B cell (primary cell): ENCODE measurements around the gene S100A4. TPM values are rescaled to one million over a fixed set of nuclear protein-coding genes. Genes with fewer than 3 reads are reported as not detected.

Experiments
- ATAC-seq: fragments of 200-7000 bp; cut with Tn5 transposase; one replicate; pipeline ENCODE4 v1.10.0; 2021; ENCODE audit warnings: low read depth, mild to moderate bottlenecking, moderate number of reproducible peaks, moderate library complexity
- CTCF ChIA-PET: fragments of 350-600 bp; sonication (Branson Sonifier 250); formaldehyde crosslinking; loops from one replicate; lab custom pipeline; 2021; ENCODE audit warnings: antibody characterized with exemption, inconsistent platforms; lab: Charles Lee
- POLR2A ChIA-PET: fragments of 350-600 bp; sonication (Branson Sonifier 250); formaldehyde crosslinking; loops from one replicate; lab custom pipeline; 2021; ENCODE audit warnings: antibody characterized with exemption; lab: Charles Lee
- DNase-seq: peaks from one replicate; pipeline ENCODE4 v3.0.0; 2013
- H2AFZ ChIP-seq: 2 replicates; pipeline ENCODE4 v1.6.1; 2012; ENCODE audit warnings: mild to moderate bottlenecking, low read depth, low read length; ENCODE audit not compliant: insufficient read depth, poor library complexity, severe bottlenecking
- H3K27ac ChIP-seq, 2 donors: 1 replicate in 1 of 2; 2 replicates in 1 of 2; pipeline ENCODE4 v1.5.1; 2012 to 2013; ENCODE audit warnings: low read length in 2 of 2, mild to moderate bottlenecking in 2 of 2, moderate library complexity in 1 of 2
- H3K27me3 ChIP-seq, 4 experiments: fragments of 200-600 bp in 1 of 4; sonication (generic) in 1 of 4; replicated peaks in 1 of 4; 1 replicate in 2 of 4; 2 replicates in 2 of 4; pipeline versions ENCODE4 v1.6.1 to v1.7.0; 2013 to 2016; ENCODE audit warnings: low read length in 3 of 4, mild to moderate bottlenecking in 2 of 4, mixed read lengths in 1 of 4, moderate library complexity in 1 of 4; ENCODE audit not compliant: insufficient read depth in 4 of 4, control insufficient read depth in 3 of 4; ENCODE audit errors: control extremely low read depth in 1 of 4
- H3K36me3 ChIP-seq, 2 experiments: replicated peaks in 1 of 2; 1 replicate in 1 of 2; 2 replicates in 1 of 2; pipeline versions ENCODE4 v1.6.1 to v1.7.1; 2013; ENCODE audit warnings: low read length in 1 of 2; ENCODE audit not compliant: insufficient read depth in 2 of 2, control insufficient read depth in 1 of 2; ENCODE audit errors: control extremely low read depth in 1 of 2, extremely low read depth in 1 of 2
- H3K4me1 ChIP-seq, 2 donors: fragments of 200-600 bp in 1 of 2; sonication (generic) in 1 of 2; 1 replicate in 1 of 2; 2 replicates in 1 of 2; pipeline versions ENCODE4 v1.5.1 to v1.6.1; 2013 to 2017; ENCODE audit warnings: low read length in 2 of 2; ENCODE audit not compliant: control insufficient read depth in 2 of 2, insufficient read depth in 2 of 2
- H3K4me2 ChIP-seq: replicated peaks from 2 replicates; pipeline ENCODE3; 2012; ENCODE audit warnings: mild to moderate bottlenecking, low read depth, low read length; ENCODE audit not compliant: poor library complexity, severe bottlenecking
- H3K4me3 ChIP-seq, 5 experiments: fragments of 200-600 bp in 1 of 5; sonication (generic) in 1 of 5; 1 replicate in 3 of 5; 2 replicates in 2 of 5; pipeline versions ENCODE4 v1.5.1 to v1.7.0; 2011 to 2016; ENCODE audit warnings: low read length in 4 of 5, mild to moderate bottlenecking in 4 of 5, low read depth in 2 of 5, control low read depth in 1 of 5, moderate library complexity in 1 of 5; ENCODE audit not compliant: insufficient read depth in 1 of 5; ENCODE audit errors: control extremely low read depth in 1 of 5, extremely low read depth in 1 of 5
- H3K79me2 ChIP-seq: fragments of 200-600 bp; sonication (generic); one replicate; pipeline ENCODE4 v1.6.0; 2016; ENCODE audit warnings: low read length; ENCODE audit not compliant: control insufficient read depth, insufficient read depth
- H3K9ac ChIP-seq: fragments of 200-600 bp; sonication (generic); 2 replicates; pipeline ENCODE4 v1.6.1; 2017; ENCODE audit warnings: mild to moderate bottlenecking, low read length, moderate library complexity
- H3K9me3 ChIP-seq, 3 donors: one replicate each; pipeline versions ENCODE4 v1.6.1 to v1.7.1; 2013; ENCODE audit warnings: low read length in 2 of 3; ENCODE audit not compliant: control insufficient read depth in 2 of 3, insufficient read depth in 1 of 3; ENCODE audit errors: control extremely low read depth in 1 of 3
- H4K20me1 ChIP-seq: 2 replicates; pipeline ENCODE4 v1.6.0; 2012; ENCODE audit warnings: mild to moderate bottlenecking, low read length; ENCODE audit not compliant: insufficient read depth, control insufficient read depth, poor library complexity, severe bottlenecking
- H3K27ac Mint-ChIP-seq: one replicate; pipeline ENCODE4 v1.8.0; 2021; ENCODE audit warnings: mixed read lengths
- H3K27me3 Mint-ChIP-seq: one replicate; pipeline ENCODE4 v1.8.0; 2021; ENCODE audit warnings: mixed read lengths
- H3K4me1 Mint-ChIP-seq: one replicate; pipeline ENCODE4 v1.8.0; 2021; ENCODE audit warnings: mixed read lengths
- H3K4me3 Mint-ChIP-seq: one replicate; pipeline ENCODE4 v1.8.0; 2021; ENCODE audit warnings: mixed read lengths
- H3K9me3 Mint-ChIP-seq: one replicate; pipeline ENCODE4 v1.8.0; 2022; ENCODE audit warnings: mixed read lengths; ENCODE audit not compliant: insufficient read depth
- CTCF ChIP-seq: fragments of 200-600 bp; IDR thresholded peaks from one replicate; pipeline ENCODE4 v1.8.0; 2022; ENCODE audit warnings: antibody characterized with exemption, mild to moderate bottlenecking
- EZH2 ChIP-seq: IDR thresholded peaks from 2 replicates; pipeline ENCODE4 v1.6.1; 2012; ENCODE audit warnings: borderline replicate concordance, low read depth, mild to moderate bottlenecking, moderate library complexity, low read length; ENCODE audit not compliant: insufficient read depth, poor library complexity, severe bottlenecking
- WGBS: methylation state at CpG from one replicate; pipeline ENCODE4 v1.1.5; 2013; ENCODE audit warnings: missing lambda C conversion rate; ENCODE audit not compliant: insufficient coverage; 5-methylcytosine and 5-hydroxymethylcytosine counted together
- intact Hi-C: fragments of 100-400 bp; cut with micrococcal nuclease; formaldehyde crosslinking; loops from one replicate; pipeline ENCODE4 v1.10.0; 2022
- polyA plus RNA-seq: library from polyadenylated mRNA; depleted of rRNA; stranded (reverse); fragments of >200 nt; gene quantifications from 2 replicates; pipeline ENCODE4 v1.2.3, GENCODE V29; 2012
- total RNA-seq, 2 donors: library from RNA; stranded (reverse); fragments of 120-200 nt in 1 of 2; gene quantifications; 1 replicate in 1 of 2; 2 replicates in 1 of 2; pipeline versions ENCODE4 v1.2.3 to v1.2.4, GENCODE V29; 2013 to 2022

Gene S100A4
- total and polyA plus RNA-seq, 2 donors (not counting 1 experiment from before 2014, with no cell fraction given), result 62.7 to 150 TPM

DNA sequence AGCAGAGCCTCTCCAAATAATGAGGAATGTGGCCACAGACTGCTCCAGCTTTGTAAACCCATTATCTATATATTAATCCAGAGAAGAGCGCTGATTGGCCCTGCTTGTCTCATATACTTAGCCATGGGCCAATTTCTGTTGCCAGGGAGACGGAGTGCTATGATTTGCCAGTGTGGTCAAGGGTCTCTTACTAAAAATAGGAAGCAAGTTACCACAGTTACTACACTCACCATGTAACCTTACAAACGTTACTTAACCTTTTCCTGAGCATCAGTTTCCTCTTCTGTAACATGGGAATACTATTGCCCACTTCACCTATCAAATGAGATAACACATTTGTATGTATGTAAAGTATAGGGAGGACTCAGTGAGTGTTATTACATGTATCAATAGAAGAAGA, 27.7 kb upstream of the S100A4 start:
- ATAC-seq, result no peak

More for the DNA sequence above, 27.7 kb upstream of the S100A4 start:
- Mint-ChIP-seq H3K27me3 (peaks cover 16% of the 10 kb centered on the region), H3K4me1 (peaks cover 20% of the 10 kb centered on the region), H3K4me3 (no peak overlapping the region), H3K27ac (peak overlapping the region; percentile 32), H3K9me3 (no peaks in the 10 kb centered on the region)
- intact Hi-C loops, result loop anchor here (2.0 kb wide), 1 partner anchor 413 kb away; the partner anchor contains the start of gene RAB13
- H3K36me3 ChIP-seq, result no peaks in the 10 kb centered on the region
- H3K27me3 ChIP-seq, result peaks cover 0 to 5% (median 2%) of the 10 kb centered on the region in 4 experiments
- no peak overlapping the region for H3K4me2 ChIP-seq
- no peak overlapping the region for H3K9ac ChIP-seq
- no peaks in the 10 kb centered on the region for H3K79me2 ChIP-seq
- H3K27ac ChIP-seq, result no peak overlapping the region
- H3K4me3 ChIP-seq, result no peak overlapping the region
- H2AFZ ChIP-seq, result peak overlapping the region; percentile 26
- POLR2A ChIA-PET, result interaction anchor here (1.7 kb wide), 1 partner anchor 25 kb away, joined by 4 read pairs; no protein-coding TSS in a partner anchor
- 60% methylated on average over 1 of the region's 3 CpGs for WGBS
- no peaks in the 10 kb centered on the region for H4K20me1 ChIP-seq
- H3K9me3 ChIP-seq, result no peaks in the 10 kb centered on the region
- DNase-seq, result no peak
- H3K4me1 ChIP-seq, result peaks cover 4 to 20% of the 10 kb centered on the region in 2 donors
- CTCF ChIA-PET, result interaction anchor here (0.7 to 7.4 kb wide), 18 partner anchors 13 to 413 kb away, joined by 3 to 227 read pairs (median 12); partner anchors contain the start of genes CHTOP, NPR1, RAB13 and S100A1
- TF ChIP-seq EZH2, result no peak
- no peak for TF ChIP-seq CTCF
